Measurements from ENCODE around the gene GNPTG.

The GNPTG gene

DNA sequence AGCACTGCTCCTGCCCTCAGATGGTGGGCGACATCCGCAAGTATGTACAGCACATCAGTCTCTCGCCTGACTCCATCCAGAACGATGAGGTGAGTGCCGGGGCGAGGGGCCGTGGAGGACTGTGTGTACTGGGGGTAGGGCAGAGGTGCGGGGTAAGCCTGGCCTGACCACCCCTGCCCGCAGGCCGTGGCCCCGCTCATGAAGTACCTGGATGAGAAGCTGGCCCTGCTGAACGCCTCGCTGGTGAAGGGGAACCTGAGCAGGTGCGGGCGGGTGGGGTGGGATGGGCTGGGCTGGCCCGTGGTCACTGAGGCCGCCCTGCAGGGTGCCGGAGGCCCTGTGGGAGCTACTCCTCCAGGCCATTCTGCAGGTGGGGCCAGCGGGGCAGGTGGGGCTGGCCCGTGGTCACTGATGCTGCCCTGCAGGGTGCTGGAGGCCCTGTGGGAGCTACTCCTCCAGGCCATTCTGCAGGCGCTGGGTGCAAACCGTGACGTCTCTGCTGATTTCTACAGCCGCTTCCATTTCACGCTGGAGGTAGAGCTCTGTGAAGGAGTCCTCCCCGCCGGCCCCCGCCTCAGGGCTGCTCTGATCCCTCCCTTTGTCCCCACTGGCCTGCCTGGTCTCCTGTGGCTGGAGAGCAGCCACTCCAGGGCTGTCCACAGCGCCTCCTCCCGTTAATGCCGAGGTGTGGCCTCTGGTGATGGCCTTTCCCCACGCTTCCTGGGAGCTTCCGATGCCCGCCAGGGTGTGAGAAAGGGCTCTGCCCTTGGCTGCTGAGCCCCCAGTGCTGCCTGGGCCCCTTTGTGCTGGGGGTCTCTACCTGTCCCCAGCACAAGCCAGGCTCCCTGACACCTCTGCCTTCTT, 5.1 kb upstream of the GNPTG start:
- Histone ChIP-seq H3K9ac (ENCODE audit: low read length) (no peak overlapping the region), H2AFZ (ENCODE audit: low read depth, low read length) (no peak overlapping the region), H3K36me3 (replicated peaks; ENCODE audit: low read depth, low read length) (no peaks in the 10 kb centered on the region), H3K4me3 (ENCODE audit: low read length) (no peak overlapping the region), H3K4me2 (ENCODE audit: low read length) (no peak overlapping the region), H4K20me1 (ENCODE audit: insufficient read depth, low read length) (no peaks in the 10 kb centered on the region), H3K4me1 (ENCODE audit: low read length) (peaks cover 18% of the 10 kb centered on the region; the same call in 1 of the 2 replicates), H3K9me3 (ENCODE audit: insufficient read depth, low read length) (no peaks in the 10 kb centered on the region), H3K79me2 (ENCODE audit: low read length) (peaks cover 18% of the 10 kb centered on the region), H3K27ac (ENCODE audit: low read length) (no peak overlapping the region), H3K27me3 (ENCODE audit: low read depth, low read length) (no peaks in the 10 kb centered on the region)
- TF ChIP-seq EZH2phosphoT487 (IDR thresholded peaks at IDR 0.05; ENCODE audit: low read depth) (no peak), CTCF (IDR thresholded peaks at IDR 0.05; ENCODE audit: low read depth, low read length) (no peak)

- Histone ChIP-seq H3K4me3 (ENCODE audit: low read length) (no peak overlapping the region), H3K27ac (ENCODE audit: low read length) (no peak overlapping the region), H3K27me3 (ENCODE audit: low read depth, low read length) (no peaks in the 10 kb centered on the region), H3K9ac (ENCODE audit: low read length) (no peak overlapping the region), H3K36me3 (replicated peaks; ENCODE audit: low read depth, low read length) (no peaks in the 10 kb centered on the region), H4K20me1 (ENCODE audit: insufficient read depth, low read length) (no peaks in the 10 kb centered on the region), H3K4me2 (ENCODE audit: low read length) (no peak overlapping the region), H2AFZ (ENCODE audit: low read depth, low read length) (no peak overlapping the region), H3K9me3 (ENCODE audit: insufficient read depth, low read length) (no peaks in the 10 kb centered on the region), H3K4me1 (ENCODE audit: low read length) (peaks cover 13% of the 10 kb centered on the region; the same call in 1 of the 2 replicates), H3K79me2 (ENCODE audit: low read length) (peaks cover 24% of the 10 kb centered on the region)
- no peak for TF ChIP-seq CTCF (IDR thresholded peaks at IDR 0.05; ENCODE audit: low read depth, low read length)
These were observed 4.4 kb upstream of the GNPTG start for GRCh38 chr16:1347286-1347855.

GRCh38 chr16:1347962-1348361, 3.8 kb upstream of the GNPTG start:
- H3K79me2 ChIP-seq (ENCODE audit: low read length): peaks cover 30% of the 10 kb centered on the region
- no peaks in the 10 kb centered on the region for H3K36me3 ChIP-seq (replicated peaks; ENCODE audit: low read depth, low read length)
- no peaks in the 10 kb centered on the region for H3K9me3 ChIP-seq (ENCODE audit: insufficient read depth, low read length)
- H3K4me3 ChIP-seq (ENCODE audit: low read length): no peak overlapping the region
- no peaks in the 10 kb centered on the region for H3K27me3 ChIP-seq (ENCODE audit: low read depth, low read length)
- no peak overlapping the region for H3K9ac ChIP-seq (ENCODE audit: low read length)
- TF ChIP-seq CTCF (IDR thresholded peaks at IDR 0.05; ENCODE audit: low read depth, low read length) (no peak), EZH2phosphoT487 (IDR thresholded peaks at IDR 0.05; ENCODE audit: low read depth) (no peak)
- no peak overlapping the region for H3K4me2 ChIP-seq (ENCODE audit: low read length)
- no peak overlapping the region for H2AFZ ChIP-seq (ENCODE audit: low read depth, low read length)
- peaks cover 13% of the 10 kb centered on the region for H3K4me1 ChIP-seq (ENCODE audit: low read length)
- H4K20me1 ChIP-seq (ENCODE audit: insufficient read depth, low read length): no peaks in the 10 kb centered on the region
- H3K27ac ChIP-seq (ENCODE audit: low read length): no peak overlapping the region

- no peak overlapping the region for H3K4me2 ChIP-seq (ENCODE audit: low read length)
- no peaks in the 10 kb centered on the region for H3K27me3 ChIP-seq (ENCODE audit: low read depth, low read length)
- no peak overlapping the region for H2AFZ ChIP-seq (ENCODE audit: low read depth, low read length)
- no peak for TF ChIP-seq EZH2phosphoT487 (IDR thresholded peaks at IDR 0.05; ENCODE audit: low read depth)
- no peak for TF ChIP-seq CTCF (IDR thresholded peaks at IDR 0.05; ENCODE audit: low read depth, low read length)
- H3K79me2 ChIP-seq (ENCODE audit: low read length): peaks cover 34% of the 10 kb centered on the region
- no peak overlapping the region for H3K27ac ChIP-seq (ENCODE audit: low read length)
- H3K4me3 ChIP-seq (ENCODE audit: low read length): no peak overlapping the region
- no peak overlapping the region for H3K9ac ChIP-seq (ENCODE audit: low read length)
- H4K20me1 ChIP-seq (ENCODE audit: insufficient read depth, low read length): no peaks in the 10 kb centered on the region
- H3K4me1 ChIP-seq (ENCODE audit: low read length): peaks cover 13% of the 10 kb centered on the region
- H3K9me3 ChIP-seq (ENCODE audit: insufficient read depth, low read length): no peaks in the 10 kb centered on the region
- no peaks in the 10 kb centered on the region for H3K36me3 ChIP-seq (replicated peaks; ENCODE audit: low read depth, low read length)
These were observed 3.3 kb upstream of the GNPTG start for GRCh38 chr16:1348441-1348840.

Data from OCI-LY3 (cell line).